HL-60/S4 treated with retinoic acid at 250 ng/mL for 4 days and 3 days (cell line): ENCODE results near the gene SMG9.

ENCODE experiments used
- in situ Hi-C: fragments of 300-500 bp; cut with MboI; formaldehyde crosslinking; loops from 2 replicates; pipeline ENCODE4 v1.7.0; 2022; ENCODE audit warnings: low sequenced_read_pairs

Gene SMG9

GRCh38 chr19:43759515-43759914, 4.8 kb upstream of the SMG9 start:
- in situ Hi-C loops, result no loop called here

- in situ Hi-C loops, result no loop called here
These were observed 567 bp upstream of the SMG9 start for GRCh38 chr19:43755256-43755801.

GRCh38 chr19:43754253-43754502, 584 bp downstream of the SMG9 start:
- in situ Hi-C loops, result no loop called here

GRCh38 chr19:43752287-43752875, 2.4 kb downstream of the SMG9 start:
- in situ Hi-C loops, result no loop called here

- in situ Hi-C loops, result no loop called here
These were observed 3.1 kb downstream of the SMG9 start for GRCh38 chr19:43751466-43752220.

- in situ Hi-C loops, result no loop called here
These were observed 4.9 kb downstream of the SMG9 start for GRCh38 chr19:43749898-43750297.

GRCh38 chr19:43749152-43749551, 5.6 kb downstream of the SMG9 start:
- in situ Hi-C loops, result no loop called here

GRCh38 chr19:43748685-43749084, 6.1 kb downstream of the SMG9 start:
- in situ Hi-C loops, result no loop called here

- in situ Hi-C loops, result no loop called here
These were observed 6.6 kb downstream of the SMG9 start for GRCh38 chr19:43748205-43748594.

- in situ Hi-C loops, result no loop called here
These were observed 7.1 kb downstream of the SMG9 start for GRCh38 chr19:43747557-43748204.

GRCh38 chr19:43743059-43743458, 11.7 kb downstream of the SMG9 start:
- in situ Hi-C loops, result no loop called here

GRCh38 chr19:43741075-43741825, 13.5 kb downstream of the SMG9 start:
- in situ Hi-C loops, result no loop called here

- in situ Hi-C loops, result no loop called here
These were observed 15.1 kb downstream of the SMG9 start for GRCh38 chr19:43739439-43740235.

GRCh38 chr19:43738780-43739211, 16.0 kb downstream of the SMG9 start:
- in situ Hi-C loops, result no loop called here

- in situ Hi-C loops, result no loop called here
These were observed 18.8 kb downstream of the SMG9 start for GRCh38 chr19:43735957-43736356.

- in situ Hi-C loops, result no loop called here
These were observed 19.7 kb downstream of the SMG9 start for GRCh38 chr19:43735013-43735412.

GRCh38 chr19:43731846-43732245, 22.9 kb downstream of the SMG9 start:
- in situ Hi-C loops, result no loop called here

- in situ Hi-C loops, result no loop called here
These were observed 23.4 kb downstream of the SMG9 start for GRCh38 chr19:43731346-43731745.

- in situ Hi-C loops, result no loop called here
These were observed 24.8 kb downstream of the SMG9 start for GRCh38 chr19:43729919-43730318.

GRCh38 chr19:43727593-43727853, 27.2 kb downstream of the SMG9 start:
- in situ Hi-C loops, result no loop called here
